Kasumi-1 (cell line): Measurements from ENCODE around the gene SHC4.
"Not testable (repeated sequence)": the region's sequence is repeated elsewhere in the genome, so short reads cannot be mapped to it uniquely, and the experiment has no call there.

Experiments
- DNase-seq, 2 experiments: peaks; one replicate each; lab custom pipeline; 2025; lab: John Stamatoyannopoulos, UW

The SHC4 gene

DNA sequence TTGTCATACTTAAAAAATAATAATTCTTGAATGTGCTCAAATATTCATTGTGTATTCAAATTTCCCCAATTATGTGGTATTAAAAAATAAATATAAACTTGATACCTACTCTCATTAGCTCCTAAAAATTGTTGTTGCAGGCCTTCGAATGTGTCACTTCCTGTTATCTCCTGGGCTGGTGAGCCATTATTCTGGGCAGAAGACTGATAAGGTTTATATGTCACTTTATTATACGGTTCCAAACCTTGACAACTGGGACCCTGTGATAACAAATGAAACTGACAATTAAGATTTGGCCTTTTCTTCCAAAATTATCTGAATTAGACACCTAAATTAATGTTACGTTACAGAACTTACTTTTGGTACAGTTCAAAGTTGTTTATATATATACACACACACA lies 167.8 kb downstream of the SHC4 start:
- DNase-seq = no peak

- DNase-seq = peak; percentile 46 to 72
Observed at GRCh38 chr15:48794697-48795134, 169.0 kb downstream of the SHC4 start.

GRCh38 chr15:48792408-48792807 lies 171.3 kb downstream of the SHC4 start:
- no peak for DNase-seq

DNA sequence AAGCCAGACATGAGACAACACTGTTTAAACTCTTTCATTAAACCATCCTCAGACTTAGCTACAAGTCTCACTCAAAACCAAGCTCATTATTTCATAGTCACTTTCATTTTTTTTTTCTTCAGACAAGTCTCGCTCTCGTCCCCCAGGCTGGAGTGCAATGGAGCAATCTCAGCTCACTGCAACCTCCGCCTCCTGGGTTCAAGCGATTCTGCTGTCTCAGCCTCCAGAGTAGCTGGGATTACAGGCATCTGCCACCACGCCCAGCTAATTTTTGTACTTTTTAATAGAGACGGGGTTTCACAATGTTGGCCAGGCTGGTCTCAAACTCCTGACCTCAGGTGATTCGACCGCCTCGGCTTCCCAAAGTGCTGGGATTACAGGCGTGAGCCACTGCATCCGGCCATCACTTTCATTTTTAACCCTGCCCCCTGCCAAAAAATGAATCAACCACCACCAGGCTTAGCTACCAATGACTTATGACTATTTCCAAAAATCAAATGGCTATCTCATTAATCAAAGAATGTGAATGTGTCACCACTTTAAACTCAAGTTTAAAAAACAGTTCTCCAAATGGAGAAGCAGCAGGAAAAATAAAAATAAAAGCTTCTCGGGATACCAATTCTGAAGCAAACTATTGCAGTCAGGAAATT lies 173.1 kb downstream of the SHC4 start:
- DNase-seq = not testable (repeated sequence)

- no peak for DNase-seq
Observed at GRCh38 chr15:48785712-48786111, 178.0 kb downstream of the SHC4 start.

GRCh38 chr15:48785195-48785594 lies 178.5 kb downstream of the SHC4 start:
- DNase-seq = no peak

DNA sequence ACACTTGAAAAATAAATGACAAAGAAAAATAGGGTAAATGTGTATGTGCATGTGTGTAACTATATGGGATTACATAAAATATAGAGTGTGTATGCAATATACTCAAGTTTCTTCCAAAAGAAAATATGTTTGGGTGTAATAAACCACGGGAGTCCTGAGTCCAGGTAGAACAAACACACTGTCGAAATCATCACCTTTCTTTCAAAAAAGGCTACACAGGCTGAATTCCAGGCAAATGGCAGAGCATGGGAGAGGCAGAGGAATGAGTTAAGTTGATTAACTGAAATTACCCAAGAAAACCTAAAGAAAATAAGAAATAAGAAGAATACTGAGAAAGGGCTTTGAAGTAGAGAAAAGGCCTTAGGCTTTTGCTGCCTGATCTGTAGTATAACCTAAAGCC lies 179.0 kb downstream of the SHC4 start:
- no peak for DNase-seq

DNA sequence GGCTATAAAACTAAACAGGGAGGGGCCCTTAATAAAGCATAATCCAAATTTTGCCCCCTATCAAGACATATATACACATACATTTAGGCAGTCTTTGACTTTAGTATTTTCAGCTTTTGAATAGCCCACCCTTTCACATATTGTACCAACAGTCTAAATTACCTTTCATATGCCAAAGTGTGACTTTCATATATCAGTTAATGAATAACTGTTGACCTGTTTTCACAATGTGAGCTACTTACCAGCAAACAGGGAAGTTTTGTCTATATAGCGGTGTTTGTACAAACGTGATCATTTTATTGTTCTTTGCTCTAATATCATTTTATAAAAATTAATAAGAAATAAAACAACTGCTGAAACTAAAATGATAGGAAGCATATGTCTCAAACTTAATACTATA lies 180.8 kb downstream of the SHC4 start:
- DNase-seq = no peak

DNA sequence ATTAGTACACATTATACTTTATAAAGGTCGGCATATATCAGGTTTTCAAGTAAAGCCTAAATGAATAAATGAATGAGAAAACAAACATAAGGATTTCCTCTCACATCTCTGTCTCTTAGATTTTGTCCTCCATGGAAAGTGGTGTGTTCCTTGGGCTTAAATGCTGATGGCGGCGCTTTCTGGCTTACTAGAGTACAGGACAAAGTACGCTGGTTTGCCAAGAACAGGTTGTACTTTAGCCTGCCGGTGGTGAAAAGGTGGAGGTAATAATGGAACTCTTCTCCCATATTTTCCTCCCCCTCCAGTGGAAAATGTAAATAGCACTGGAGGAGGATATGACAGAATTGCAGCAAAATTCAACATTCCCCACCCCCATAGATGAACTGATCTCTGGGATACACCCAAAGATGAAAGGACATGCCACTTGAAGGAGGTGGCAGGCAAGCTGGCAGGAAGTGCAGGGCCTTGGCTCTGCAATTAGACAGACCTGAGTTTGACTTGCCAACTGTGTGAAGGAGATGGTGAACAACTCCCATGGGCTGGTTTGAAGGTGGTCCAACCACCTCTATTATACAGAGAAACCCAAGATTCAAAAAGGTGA lies 182.1 kb downstream of the SHC4 start:
- no peak for DNase-seq

DNA sequence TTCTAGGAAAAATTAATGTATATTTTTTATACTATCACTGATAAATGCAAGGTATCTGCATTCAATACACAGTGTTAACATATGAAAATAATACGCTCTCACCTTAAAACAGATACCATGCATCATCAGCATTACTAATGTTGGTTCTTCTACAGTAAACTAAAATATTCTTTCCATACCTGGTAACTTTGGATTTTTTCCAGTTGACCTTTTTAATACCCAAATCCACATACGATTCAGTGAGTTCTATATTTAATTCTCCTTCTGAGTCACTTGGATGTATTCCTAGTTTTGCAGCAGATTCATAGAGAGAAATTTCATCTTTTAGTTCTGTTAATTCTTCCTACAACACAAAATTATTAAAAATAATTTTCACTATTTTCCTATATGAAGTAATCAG lies 182.7 kb downstream of the SHC4 start:
- no peak for DNase-seq

- DNase-seq = no peak
Observed at GRCh38 chr15:48778331-48778730, 185.4 kb downstream of the SHC4 start.

DNA sequence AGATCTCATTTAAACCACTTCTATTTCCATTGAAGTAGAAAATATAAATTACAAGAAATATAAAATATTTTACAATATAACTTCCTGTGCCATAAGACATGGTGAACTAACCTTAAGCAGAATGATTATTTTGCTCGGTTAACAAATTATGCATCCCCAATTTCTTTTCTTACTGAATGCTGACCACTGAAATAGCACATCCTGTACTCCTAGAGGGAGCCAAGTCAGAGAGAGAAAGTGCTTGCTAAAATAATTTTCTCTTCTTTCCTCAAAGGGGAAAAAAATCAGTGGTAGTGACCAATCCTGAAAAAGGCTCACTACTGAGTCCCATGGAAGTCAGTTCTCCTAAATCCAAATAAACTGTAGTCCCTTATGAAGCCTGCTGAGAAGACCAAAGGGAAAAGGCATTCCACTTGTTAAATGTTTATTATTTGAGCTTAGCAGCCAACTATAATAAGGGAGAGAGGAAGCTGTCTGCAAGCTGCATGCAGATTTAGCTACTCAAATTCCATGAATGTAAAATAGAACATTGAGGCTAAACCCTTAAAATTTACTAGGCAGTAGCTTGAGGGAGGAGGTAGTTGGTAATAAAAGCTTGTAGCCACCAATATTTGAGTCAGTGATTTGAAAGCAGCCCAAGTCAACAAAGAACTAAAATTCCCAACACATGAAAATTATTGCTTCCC lies 185.9 kb downstream of the SHC4 start:
- DNase-seq = no peak

DNA sequence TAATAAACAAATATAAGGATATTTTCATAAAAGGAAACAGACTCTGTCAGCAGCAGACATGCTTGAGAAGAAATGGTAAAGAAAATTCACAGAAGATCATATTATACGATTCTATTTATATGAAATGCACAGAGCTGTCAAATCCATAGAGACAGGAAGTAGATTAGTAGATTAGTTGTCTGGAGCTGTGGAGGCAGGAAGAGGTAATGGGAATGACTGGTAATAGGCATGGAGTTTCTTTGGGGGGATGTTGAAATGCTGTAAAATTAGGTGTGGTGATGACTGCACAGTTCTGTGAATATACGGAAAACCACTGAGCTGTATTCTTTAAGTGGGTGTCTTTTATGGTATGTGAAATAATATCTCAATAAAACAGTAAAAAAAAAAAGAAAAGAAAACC lies 188.2 kb downstream of the SHC4 start:
- no peak for DNase-seq

- DNase-seq = no peak
Observed at GRCh38 chr15:48774484-48774883, 189.2 kb downstream of the SHC4 start.
